ENCODE data around the gene TMEM19.
"Not testable (repeated sequence)": the region's sequence is repeated elsewhere in the genome, so short reads cannot be mapped to it uniquely, and the experiment has no call there.

TMEM19 gene

GRCh38 chr12:71685312-71685906 is 473 bp upstream of the TMEM19 start:
- H3K27me3 ChIP-seq (ENCODE audit: insufficient read depth, insufficient read length) = no peaks in the 10 kb centered on the region
- TF ChIP-seq SUZ12 (IDR thresholded peaks at IDR 0.05; ENCODE audit: extremely low read depth, insufficient read depth, insufficient read length) (no peak), ZNF274 (IDR thresholded peaks at IDR 0.05; ENCODE audit: low read depth, low read length) (no peak), YY1 (IDR thresholded peaks at IDR 0.05; ENCODE audit: insufficient read depth, insufficient read length) (no peak)
- H3K9me3 ChIP-seq (ENCODE audit: insufficient read depth, low read length) = no peaks in the 10 kb centered on the region
- DNase-seq (ENCODE audit: low read depth, low spot score) = no peak
- H3K4me3 ChIP-seq (ENCODE audit: insufficient read length, low read depth) = peak overlapping the region; percentile 60
- peak overlapping the region; percentile 83 for H3K9ac ChIP-seq (ENCODE audit: insufficient read length, low read depth)
- H3K4me1 ChIP-seq (ENCODE audit: insufficient read depth, insufficient read length) = no peaks in the 10 kb centered on the region
- H3K36me3 ChIP-seq (ENCODE audit: insufficient read depth, insufficient read length, low read length) = no peaks in the 10 kb centered on the region

- no peaks in the 10 kb centered on the region for H3K9me3 ChIP-seq (ENCODE audit: insufficient read depth, low read length)
- H3K4me3 ChIP-seq (ENCODE audit: insufficient read length, low read depth) = peak overlapping the region; percentile 60
- DNase-seq (ENCODE audit: low read depth, low spot score) = no peak
- peak overlapping the region; percentile 61 for H3K9ac ChIP-seq (ENCODE audit: insufficient read length, low read depth)
- no peaks in the 10 kb centered on the region for H3K4me1 ChIP-seq (ENCODE audit: insufficient read depth, insufficient read length)
- TF ChIP-seq ZNF274 (IDR thresholded peaks at IDR 0.05; ENCODE audit: low read depth, low read length) = no peak
- no peak for TF ChIP-seq SUZ12 (IDR thresholded peaks at IDR 0.05; ENCODE audit: extremely low read depth, insufficient read depth, insufficient read length)
- TF ChIP-seq YY1 (IDR thresholded peaks at IDR 0.05; ENCODE audit: insufficient read depth, insufficient read length) = no peak
- no peaks in the 10 kb centered on the region for H3K36me3 ChIP-seq (ENCODE audit: insufficient read depth, insufficient read length, low read length)
- no peaks in the 10 kb centered on the region for H3K27me3 ChIP-seq (ENCODE audit: insufficient read depth, insufficient read length)
These were observed 760 bp downstream of the TMEM19 start for GRCh38 chr12:71686658-71687025.

GRCh38 chr12:71687172-71687571 is 1.3 kb downstream of the TMEM19 start:
- H3K9ac ChIP-seq (ENCODE audit: insufficient read length, low read depth); H3K4me1 ChIP-seq (ENCODE audit: insufficient read depth, insufficient read length): not testable (repeated sequence)
- H3K4me3 ChIP-seq (ENCODE audit: insufficient read length, low read depth) = peak overlapping the region; percentile 60

GRCh38 chr12:71688961-71689570 is 3.2 kb downstream of the TMEM19 start:
- no peak overlapping the region for H3K4me3 ChIP-seq (ENCODE audit: insufficient read length, low read depth)
- no peaks in the 10 kb centered on the region for H3K9me3 ChIP-seq (ENCODE audit: insufficient read depth, low read length)
- no peaks in the 10 kb centered on the region for H3K27me3 ChIP-seq (ENCODE audit: insufficient read depth, insufficient read length)
- TF ChIP-seq SUZ12 (IDR thresholded peaks at IDR 0.05; ENCODE audit: extremely low read depth, insufficient read depth, insufficient read length) = no peak
- TF ChIP-seq ZNF274 (IDR thresholded peaks at IDR 0.05; ENCODE audit: low read depth, low read length) = no peak
- TF ChIP-seq YY1 (IDR thresholded peaks at IDR 0.05; ENCODE audit: insufficient read depth, insufficient read length) = no peak
- H3K4me1 ChIP-seq (ENCODE audit: insufficient read depth, insufficient read length) = no peaks in the 10 kb centered on the region
- no peak overlapping the region for H3K9ac ChIP-seq (ENCODE audit: insufficient read length, low read depth)
- H3K36me3 ChIP-seq (ENCODE audit: insufficient read depth, insufficient read length, low read length) = no peaks in the 10 kb centered on the region
- DNase-seq (ENCODE audit: low read depth, low spot score) = no peak

More at GRCh38 chr12:71687172-71687571, 1.3 kb downstream of the TMEM19 start:
- H3K9me3 ChIP-seq (ENCODE audit: insufficient read depth, low read length); DNase-seq (ENCODE audit: low read depth, low spot score); H3K36me3 ChIP-seq (ENCODE audit: insufficient read depth, insufficient read length, low read length); H3K27me3 ChIP-seq (ENCODE audit: insufficient read depth, insufficient read length): not testable (repeated sequence)

GRCh38 chr12:71691504-71692129 is 5.7 kb downstream of the TMEM19 start:
- no peak for DNase-seq (ENCODE audit: low read depth, low spot score)
- no peak overlapping the region for H3K9ac ChIP-seq (ENCODE audit: insufficient read length, low read depth)
- no peak for TF ChIP-seq YY1 (IDR thresholded peaks at IDR 0.05; ENCODE audit: insufficient read depth, insufficient read length)
- H3K4me1 ChIP-seq (ENCODE audit: insufficient read depth, insufficient read length) = no peaks in the 10 kb centered on the region
- no peaks in the 10 kb centered on the region for H3K27me3 ChIP-seq (ENCODE audit: insufficient read depth, insufficient read length)
- no peaks in the 10 kb centered on the region for H3K36me3 ChIP-seq (ENCODE audit: insufficient read depth, insufficient read length, low read length)
- no peak overlapping the region for H3K4me3 ChIP-seq (ENCODE audit: insufficient read length, low read depth)
- no peaks in the 10 kb centered on the region for H3K9me3 ChIP-seq (ENCODE audit: insufficient read depth, low read length)

GRCh38 chr12:71693126-71693525 is 7.2 kb downstream of the TMEM19 start:
- peaks cover 12% of the 10 kb centered on the region for H3K36me3 ChIP-seq (ENCODE audit: insufficient read depth, insufficient read length, low read length)
- no peaks in the 10 kb centered on the region for H3K27me3 ChIP-seq (ENCODE audit: insufficient read depth, insufficient read length)
- no peak overlapping the region for H3K4me3 ChIP-seq (ENCODE audit: insufficient read length, low read depth)
- no peaks in the 10 kb centered on the region for H3K4me1 ChIP-seq (ENCODE audit: insufficient read depth, insufficient read length)
- no peak overlapping the region for H3K9ac ChIP-seq (ENCODE audit: insufficient read length, low read depth)
- TF ChIP-seq YY1 (IDR thresholded peaks at IDR 0.05; ENCODE audit: insufficient read depth, insufficient read length) = no peak
- TF ChIP-seq ZNF274 (IDR thresholded peaks at IDR 0.05; ENCODE audit: low read depth, low read length) = no peak
- no peak for TF ChIP-seq SUZ12 (IDR thresholded peaks at IDR 0.05; ENCODE audit: extremely low read depth, insufficient read depth, insufficient read length)
- no peak for DNase-seq (ENCODE audit: low read depth, low spot score)
- H3K9me3 ChIP-seq (ENCODE audit: insufficient read depth, low read length) = no peaks in the 10 kb centered on the region

GRCh38 chr12:71693651-71694050 is 7.8 kb downstream of the TMEM19 start:
- not testable (repeated sequence) for H3K9ac ChIP-seq (ENCODE audit: insufficient read length, low read depth); DNase-seq (ENCODE audit: low read depth, low spot score); H3K4me1 ChIP-seq (ENCODE audit: insufficient read depth, insufficient read length); H3K27me3 ChIP-seq (ENCODE audit: insufficient read depth, insufficient read length); H3K9me3 ChIP-seq (ENCODE audit: insufficient read depth, low read length); H3K4me3 ChIP-seq (ENCODE audit: insufficient read length, low read depth)
- H3K36me3 ChIP-seq (ENCODE audit: insufficient read depth, insufficient read length, low read length) = peaks cover 17% of the 10 kb centered on the region

All from NT2/D1 (cell line).